Fibroblast of the aortic adventitia (primary cell): ENCODE measurements around the gene UMOD. TPM values are rescaled to one million over a fixed set of nuclear protein-coding genes. Genes with fewer than 3 reads are reported as not detected.

Source experiments
- DNase-seq: peaks from one replicate; pipeline ENCODE4 v3.0.0-alpha.2; 2010; ENCODE audit warnings: low read depth
- H3K4me3 ChIP-seq: 2 replicates; pipeline ENCODE4 v1.5.1; 2011; ENCODE audit warnings: low read depth, mild to moderate bottlenecking, control low read depth, low read length, moderate library complexity
- total RNA-seq: library from RNA; depleted of rRNA; stranded (reverse); fragments of >200 nt; gene quantifications from 2 replicates; pipeline ENCODE4 v1.2.3, GENCODE V29; 2012; ENCODE audit warnings: low replicate concordance
- TF ChIP-seq, protein P1 (sequence below): IDR thresholded peaks from 2 replicates; pipeline ENCODE4 v1.5.1; 2011; ENCODE audit warnings: mild to moderate bottlenecking, low read length, control low read depth, inconsistent platforms; ENCODE audit not compliant: insufficient read depth

Gene UMOD
- total RNA-seq, 1 donor = not detected

DNA sequence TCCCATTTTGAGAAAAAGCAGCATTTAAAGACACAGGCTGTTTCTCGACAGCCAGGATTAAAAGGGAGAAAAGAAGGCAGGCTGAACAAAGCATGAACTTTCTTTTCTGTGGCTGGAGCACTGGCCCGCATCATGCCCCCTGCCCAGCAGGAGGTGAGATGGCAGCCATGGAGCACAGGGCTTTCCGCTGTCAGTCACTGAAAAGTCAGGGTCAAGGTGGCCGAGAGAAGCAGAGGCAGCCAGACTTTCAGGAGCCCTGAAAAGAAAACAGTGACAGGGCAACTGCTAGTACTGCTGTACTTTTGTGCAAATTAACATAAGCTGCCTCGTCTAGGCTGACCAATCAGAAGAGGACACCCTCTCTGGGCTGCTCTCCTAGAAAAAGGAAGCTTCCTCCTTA is 19.4 kb downstream of the UMOD start:
- no peak overlapping the region for H3K4me3 ChIP-seq
- DNase-seq = no peak
- TF ChIP-seq, protein P1, sequence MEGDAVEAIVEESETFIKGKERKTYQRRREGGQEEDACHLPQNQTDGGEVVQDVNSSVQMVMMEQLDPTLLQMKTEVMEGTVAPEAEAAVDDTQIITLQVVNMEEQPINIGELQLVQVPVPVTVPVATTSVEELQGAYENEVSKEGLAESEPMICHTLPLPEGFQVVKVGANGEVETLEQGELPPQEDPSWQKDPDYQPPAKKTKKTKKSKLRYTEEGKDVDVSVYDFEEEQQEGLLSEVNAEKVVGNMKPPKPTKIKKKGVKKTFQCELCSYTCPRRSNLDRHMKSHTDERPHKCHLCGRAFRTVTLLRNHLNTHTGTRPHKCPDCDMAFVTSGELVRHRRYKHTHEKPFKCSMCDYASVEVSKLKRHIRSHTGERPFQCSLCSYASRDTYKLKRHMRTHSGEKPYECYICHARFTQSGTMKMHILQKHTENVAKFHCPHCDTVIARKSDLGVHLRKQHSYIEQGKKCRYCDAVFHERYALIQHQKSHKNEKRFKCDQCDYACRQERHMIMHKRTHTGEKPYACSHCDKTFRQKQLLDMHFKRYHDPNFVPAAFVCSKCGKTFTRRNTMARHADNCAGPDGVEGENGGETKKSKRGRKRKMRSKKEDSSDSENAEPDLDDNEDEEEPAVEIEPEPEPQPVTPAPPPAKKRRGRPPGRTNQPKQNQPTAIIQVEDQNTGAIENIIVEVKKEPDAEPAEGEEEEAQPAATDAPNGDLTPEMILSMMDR = no peak

DNA sequence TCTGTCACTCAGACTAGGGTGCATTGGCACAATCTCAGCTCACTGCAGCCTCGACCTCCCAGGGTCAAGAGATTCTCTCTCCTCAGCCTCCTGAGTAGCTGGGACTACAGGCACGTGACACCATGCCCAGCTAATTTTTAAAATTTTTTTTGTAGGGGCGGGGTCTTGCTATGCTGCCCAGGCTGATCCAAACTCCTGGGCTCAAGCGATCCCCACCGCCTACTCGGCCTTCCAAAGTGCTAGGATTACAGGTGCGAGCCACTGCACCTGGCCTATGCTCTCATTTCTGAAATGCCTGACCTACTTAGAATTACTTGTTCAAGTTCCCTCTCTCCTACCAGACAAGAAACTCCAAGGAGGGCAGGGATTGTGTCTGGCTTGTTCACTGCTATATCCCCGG is 20.1 kb downstream of the UMOD start:
- H3K4me3 ChIP-seq = no peak overlapping the region
- no peak for DNase-seq
- TF ChIP-seq, protein P1 = no peak

DNA sequence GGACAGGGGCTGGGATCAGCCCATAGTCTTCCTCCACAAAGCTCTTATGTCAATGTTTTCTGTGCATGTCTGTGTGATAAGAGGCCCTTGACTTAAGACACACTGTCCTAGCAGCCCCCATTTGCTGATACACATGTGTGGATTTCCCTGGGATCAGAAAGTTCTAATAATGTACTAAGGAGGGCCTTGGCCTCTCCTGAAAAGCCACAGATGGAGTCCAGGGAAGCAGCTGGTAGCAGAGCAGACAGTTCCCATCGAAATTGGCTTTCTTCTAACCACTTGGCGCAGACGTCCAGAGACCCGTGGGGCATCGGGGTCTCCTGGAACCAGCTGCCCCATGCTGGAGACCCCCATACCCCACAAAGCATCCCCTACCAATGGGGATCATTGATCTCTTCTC is 20.9 kb downstream of the UMOD start:
- TF ChIP-seq, protein P1 = no peak
- H3K4me3 ChIP-seq = no peak overlapping the region
- no peak for DNase-seq

DNA sequence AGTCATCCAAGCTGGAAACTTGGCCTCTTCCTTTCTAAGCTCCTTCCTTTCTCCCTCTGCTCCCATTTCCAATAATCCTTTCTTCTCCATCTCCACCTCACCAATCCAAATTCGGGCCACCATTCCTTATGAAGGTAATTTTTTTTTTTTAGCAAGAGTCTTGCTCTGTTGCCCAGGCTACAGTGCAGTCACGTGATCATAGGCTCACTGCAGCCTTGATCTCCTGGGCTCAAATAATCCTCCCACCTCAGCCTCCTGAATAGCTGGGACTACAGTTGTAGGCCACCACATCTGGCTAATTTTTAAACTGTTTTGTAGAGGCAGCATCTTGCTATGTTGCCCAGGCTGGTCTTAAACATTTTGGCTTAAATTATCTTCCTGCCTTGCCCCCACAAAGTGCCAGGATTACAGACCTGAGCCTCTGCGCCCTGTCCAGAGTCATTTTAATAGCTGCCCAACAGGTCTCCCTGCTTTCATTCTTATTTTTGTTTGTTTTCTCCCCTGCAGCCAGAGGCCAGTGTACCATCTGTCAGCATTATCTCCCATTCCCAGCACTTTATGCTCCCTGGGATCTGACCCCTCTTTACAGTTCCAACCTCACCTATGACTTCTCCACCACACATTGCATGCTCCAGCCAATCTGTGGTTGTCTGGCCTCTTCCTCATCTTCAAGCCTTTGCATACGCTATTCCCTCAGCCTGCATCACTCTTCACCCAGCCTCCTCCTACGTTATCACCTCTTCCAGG is 22.9 kb downstream of the UMOD start:
- TF ChIP-seq, protein P1 = no peak
- DNase-seq = no peak
- no peak overlapping the region for H3K4me3 ChIP-seq

DNA sequence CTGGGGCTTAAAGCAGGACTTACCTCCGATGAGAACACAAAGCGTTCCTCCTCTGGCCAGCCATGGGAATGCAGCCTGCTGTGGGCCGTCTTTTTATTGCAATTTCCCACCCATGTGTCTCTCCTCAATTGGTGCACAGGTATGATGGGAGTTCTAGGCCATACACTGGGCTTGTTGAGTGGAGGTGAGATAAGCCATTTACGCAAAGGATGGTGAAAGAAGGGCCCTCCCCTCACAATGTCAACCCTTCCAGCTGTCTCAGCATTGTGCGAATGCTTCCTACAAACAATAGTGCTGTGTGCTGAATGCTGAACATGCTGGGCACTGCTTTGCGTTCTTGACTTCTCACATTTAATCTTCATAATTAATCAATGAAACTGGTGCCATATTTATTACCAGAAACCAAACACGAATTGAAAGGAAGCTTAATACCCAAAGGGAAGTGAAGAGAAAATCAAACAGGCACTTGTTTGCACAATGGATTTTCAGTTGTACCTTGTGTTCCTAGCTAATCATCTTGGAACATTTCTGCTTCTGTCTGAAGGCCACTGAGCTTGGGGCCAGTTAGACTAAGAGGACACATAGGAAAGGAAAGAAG is 25.0 kb downstream of the UMOD start, which contains the start of gene GP2:
Gene GP2 (minus strand): TSS at position 70 of the 598 bp plus-strand sequence. CDS start 1,082 bp downstream, outside the sequence.
- DNase-seq = no peak
- TF ChIP-seq, protein P1 = no peak
- H3K4me3 ChIP-seq = no peak within 1 kb of the TSS

DNA sequence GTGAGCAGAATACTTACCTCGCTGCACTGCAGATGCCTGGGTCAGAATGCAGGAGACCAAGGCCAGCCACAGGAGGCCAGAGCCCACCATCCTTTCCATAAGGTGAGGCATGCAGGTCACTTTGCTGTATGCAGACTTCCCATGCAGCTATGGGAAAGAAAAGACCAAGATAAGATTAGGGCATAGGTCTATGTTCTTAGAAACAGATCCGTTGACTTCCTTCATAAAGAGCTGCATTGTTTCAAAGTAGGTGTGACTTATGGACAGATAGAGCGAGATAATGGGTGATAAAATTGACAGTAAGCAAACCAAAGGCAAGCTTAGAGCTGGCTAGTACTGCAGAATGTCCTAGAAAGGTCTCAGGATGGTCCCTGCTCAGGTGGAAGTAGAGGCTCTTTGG is 26.2 kb downstream of the UMOD start:
- H3K4me3 ChIP-seq = no peak overlapping the region
- DNase-seq = no peak
- TF ChIP-seq, protein P1 = no peak
